GM19455 (cell line): ENCODE results near the gene SPG11.
"Not testable (repeated sequence)": the region's sequence is repeated elsewhere in the genome, so short reads cannot be mapped to it uniquely, and the experiment has no call there.

ENCODE experiments used
- ATAC-seq: cut with Tn5 transposase; IDR thresholded peaks from one replicate; pipeline ENCODE4 v1.9.1; 2021; ENCODE audit not compliant: unreplicated experiment

Gene SPG11

GRCh38 chr15:44565387-44566154, 97.9 kb downstream of the SPG11 start:
- no peak for ATAC-seq

- not testable (repeated sequence) for ATAC-seq
Measured at GRCh38 chr15:44560926-44561325, 102.5 kb downstream of the SPG11 start.

GRCh38 chr15:44554934-44555723, 108.3 kb downstream of the SPG11 start:
- ATAC-seq: no peak

GRCh38 chr15:44550734-44551133, 112.7 kb downstream of the SPG11 start:
- no peak for ATAC-seq

GRCh38 chr15:44550256-44550655, 113.2 kb downstream of the SPG11 start:
- ATAC-seq: no peak

- not testable (repeated sequence) for ATAC-seq
Measured at GRCh38 chr15:44549152-44549551, 114.3 kb downstream of the SPG11 start.

- no peak for ATAC-seq
Measured at GRCh38 chr15:44545913-44546802, 117.3 kb downstream of the SPG11 start.

GRCh38 chr15:44544745-44545144, 118.7 kb downstream of the SPG11 start:
- ATAC-seq: not testable (repeated sequence)

GRCh38 chr15:44542596-44542995, 120.9 kb downstream of the SPG11 start:
- ATAC-seq: no peak

GRCh38 chr15:44541282-44541958, 122.0 kb downstream of the SPG11 start:
- no peak for ATAC-seq

GRCh38 chr15:44537735-44538240, 125.7 kb downstream of the SPG11 start:
- no peak for ATAC-seq

GRCh38 chr15:44536962-44537734, 126.3 kb downstream of the SPG11 start, which contains the start of gene EIF3J:
Gene EIF3J, plus strand, starts transcription at chr15:44537147. Its CDS starts 48 bp downstream, at chr15:44537195.
- peak; percentile 71 for ATAC-seq

- peak; percentile 60 for ATAC-seq
Measured at GRCh38 chr15:44536302-44536961, 127.0 kb downstream of the SPG11 start.

- ATAC-seq: no peak
Measured at GRCh38 chr15:44535523-44536301, 127.8 kb downstream of the SPG11 start.

GRCh38 chr15:44535092-44535491, 128.4 kb downstream of the SPG11 start:
- no peak for ATAC-seq

- no peak for ATAC-seq
Measured at GRCh38 chr15:44532689-44533088, 130.8 kb downstream of the SPG11 start.

- not testable (repeated sequence) for ATAC-seq
Measured at GRCh38 chr15:44532275-44532674, 131.2 kb downstream of the SPG11 start.

- no peak for ATAC-seq
Measured at GRCh38 chr15:44530653-44531052, 132.8 kb downstream of the SPG11 start.
